Neural cell (in vitro differentiated cells): ENCODE measurements around the gene ZNF23.

Source experiments
- POLR2AphosphoS5 ChIP-seq: IDR thresholded peaks from 2 replicates; pipeline ENCODE4 v1.6.1; 2012
- RAD21 ChIP-seq: fragments of 450-650 bp; conservative IDR thresholded peaks from 2 replicates; pipeline ENCODE4 v1.6.1; 2014; ENCODE audit warnings: antibody characterized with exemption, mild to moderate bottlenecking, moderate library complexity
- TAF1 ChIP-seq: IDR thresholded peaks from 2 replicates; pipeline ENCODE4 v1.6.1; 2012; ENCODE audit warnings: low read depth
- TF ChIP-seq, protein P1 (sequence below): fragments of 450-650 bp; IDR thresholded peaks from 2 replicates; pipeline ENCODE4 v1.5.1; 2014; ENCODE audit warnings: antibody characterized with exemption, mild to moderate bottlenecking, moderate library complexity; ENCODE audit not compliant: poor library complexity, severe bottlenecking

- TF ChIP-seq POLR2AphosphoS5: no peak
- TF ChIP-seq, protein P1, sequence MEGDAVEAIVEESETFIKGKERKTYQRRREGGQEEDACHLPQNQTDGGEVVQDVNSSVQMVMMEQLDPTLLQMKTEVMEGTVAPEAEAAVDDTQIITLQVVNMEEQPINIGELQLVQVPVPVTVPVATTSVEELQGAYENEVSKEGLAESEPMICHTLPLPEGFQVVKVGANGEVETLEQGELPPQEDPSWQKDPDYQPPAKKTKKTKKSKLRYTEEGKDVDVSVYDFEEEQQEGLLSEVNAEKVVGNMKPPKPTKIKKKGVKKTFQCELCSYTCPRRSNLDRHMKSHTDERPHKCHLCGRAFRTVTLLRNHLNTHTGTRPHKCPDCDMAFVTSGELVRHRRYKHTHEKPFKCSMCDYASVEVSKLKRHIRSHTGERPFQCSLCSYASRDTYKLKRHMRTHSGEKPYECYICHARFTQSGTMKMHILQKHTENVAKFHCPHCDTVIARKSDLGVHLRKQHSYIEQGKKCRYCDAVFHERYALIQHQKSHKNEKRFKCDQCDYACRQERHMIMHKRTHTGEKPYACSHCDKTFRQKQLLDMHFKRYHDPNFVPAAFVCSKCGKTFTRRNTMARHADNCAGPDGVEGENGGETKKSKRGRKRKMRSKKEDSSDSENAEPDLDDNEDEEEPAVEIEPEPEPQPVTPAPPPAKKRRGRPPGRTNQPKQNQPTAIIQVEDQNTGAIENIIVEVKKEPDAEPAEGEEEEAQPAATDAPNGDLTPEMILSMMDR: no peak
- TF ChIP-seq RAD21: no peak
- TF ChIP-seq TAF1: no peak
Observed at GRCh38 chr16:71443714-71444113, 18.3 kb downstream of the ZNF23 start.
